Fibroblast of the conjunctiva (primary cell): Measurements from ENCODE around the gene CABLES2.
"Not testable (repeated sequence)": the region's sequence is repeated elsewhere in the genome, so short reads cannot be mapped to it uniquely, and the experiment has no call there.

Experiments
- DNase-seq: peaks from one replicate; pipeline ENCODE4 v3.0.0-alpha.2; 2010; ENCODE audit warnings: low read depth

CABLES2 gene

GRCh38 chr20:62433658-62434497 lies 26.8 kb upstream of the CABLES2 start:
- DNase-seq, result no peak

- no peak for DNase-seq
Observed at GRCh38 chr20:62430866-62431447, 23.9 kb upstream of the CABLES2 start.

- no peak for DNase-seq
Observed at GRCh38 chr20:62430311-62430853, 23.3 kb upstream of the CABLES2 start.

GRCh38 chr20:62429455-62430310 lies 22.6 kb upstream of the CABLES2 start:
- DNase-seq, result no peak

GRCh38 chr20:62428396-62429295 lies 21.6 kb upstream of the CABLES2 start:
- no peak for DNase-seq

GRCh38 chr20:62428002-62428372 lies 20.9 kb upstream of the CABLES2 start:
- DNase-seq, result no peak

- DNase-seq, result no peak
Observed at GRCh38 chr20:62427172-62428001, 20.3 kb upstream of the CABLES2 start, which contains the start of gene RBBP8NL. Gene RBBP8NL (minus strand): TSS chr20:62427539. CDS start chr20:62419647, 7,892 bp downstream.

- DNase-seq, result no peak
Observed at GRCh38 chr20:62426699-62427131, 19.6 kb upstream of the CABLES2 start.

GRCh38 chr20:62426059-62426348 lies 18.9 kb upstream of the CABLES2 start:
- DNase-seq, result not testable (repeated sequence)

- no peak for DNase-seq
Observed at GRCh38 chr20:62425281-62426058, 18.4 kb upstream of the CABLES2 start.

GRCh38 chr20:62424249-62425107 lies 17.4 kb upstream of the CABLES2 start:
- no peak for DNase-seq

- DNase-seq, result no peak
Observed at GRCh38 chr20:62423326-62423706, 16.2 kb upstream of the CABLES2 start.

- DNase-seq, result no peak
Observed at GRCh38 chr20:62422636-62423325, 15.7 kb upstream of the CABLES2 start.

- no peak for DNase-seq
Observed at GRCh38 chr20:62421716-62421990, 14.6 kb upstream of the CABLES2 start.

GRCh38 chr20:62420846-62421715 lies 14.0 kb upstream of the CABLES2 start:
- DNase-seq, result no peak

GRCh38 chr20:62419759-62420158 lies 12.7 kb upstream of the CABLES2 start:
- DNase-seq, result no peak

- no peak for DNase-seq
Observed at GRCh38 chr20:62418709-62419487, 11.8 kb upstream of the CABLES2 start.
